HG03432 (cell line): Measurements from ENCODE around the gene PRDM10.
"Not testable (repeated sequence)": the region's sequence is repeated elsewhere in the genome, so short reads cannot be mapped to it uniquely, and the experiment has no call there.

Experiments used
- ATAC-seq: cut with Tn5 transposase; IDR thresholded peaks from one replicate; pipeline ENCODE4 v1.9.1; 2021; ENCODE audit warnings: mild to moderate bottlenecking, moderate library complexity; ENCODE audit not compliant: unreplicated experiment

Gene PRDM10

GRCh38 chr11:130002352-130002845, at the start of gene PRDM10:
Gene PRDM10, minus strand, starts transcription at chr11:130002835. Its CDS starts 41,871 bp downstream, at chr11:129960964.
- ATAC-seq = peak; percentile 54

GRCh38 chr11:130051082-130051481, 48.4 kb upstream of the PRDM10 start:
- no peak for ATAC-seq

- no peak for ATAC-seq
Measured at GRCh38 chr11:130050257-130050656, 47.6 kb upstream of the PRDM10 start.

GRCh38 chr11:130049328-130049771, 46.7 kb upstream of the PRDM10 start:
- ATAC-seq = no peak

GRCh38 chr11:130047141-130047540, 44.5 kb upstream of the PRDM10 start:
- no peak for ATAC-seq

GRCh38 chr11:130043575-130043974, 40.9 kb upstream of the PRDM10 start:
- ATAC-seq = no peak

GRCh38 chr11:130042093-130042591, 39.5 kb upstream of the PRDM10 start:
- no peak for ATAC-seq

- ATAC-seq = no peak
Measured at GRCh38 chr11:130040281-130040940, 37.8 kb upstream of the PRDM10 start.

- ATAC-seq = peak; percentile 44
Measured at GRCh38 chr11:130037881-130038585, 35.4 kb upstream of the PRDM10 start.

GRCh38 chr11:130037058-130037457, 34.4 kb upstream of the PRDM10 start:
- no peak for ATAC-seq

GRCh38 chr11:130034236-130034635, 31.6 kb upstream of the PRDM10 start:
- no peak for ATAC-seq

- ATAC-seq = no peak
Measured at GRCh38 chr11:130032931-130033330, 30.3 kb upstream of the PRDM10 start.

GRCh38 chr11:130031945-130032344, 29.3 kb upstream of the PRDM10 start:
- no peak for ATAC-seq

- ATAC-seq = no peak
Measured at GRCh38 chr11:130031056-130031455, 28.4 kb upstream of the PRDM10 start.

- peak; percentile 46 for ATAC-seq
Measured at GRCh38 chr11:130029137-130029536, 26.5 kb upstream of the PRDM10 start.

- ATAC-seq = no peak
Measured at GRCh38 chr11:130025371-130025770, 22.7 kb upstream of the PRDM10 start.

- ATAC-seq = no peak
Measured at GRCh38 chr11:130024361-130024760, 21.7 kb upstream of the PRDM10 start.

- peak; percentile 97 for ATAC-seq
Measured at GRCh38 chr11:130023204-130023603, 20.6 kb upstream of the PRDM10 start.

- ATAC-seq = peak; percentile 30
Measured at GRCh38 chr11:130022799-130023198, 20.2 kb upstream of the PRDM10 start.

- not testable (repeated sequence) for ATAC-seq
Measured at GRCh38 chr11:130021606-130022005, 19.0 kb upstream of the PRDM10 start.

GRCh38 chr11:130020323-130020722, 17.7 kb upstream of the PRDM10 start:
- no peak for ATAC-seq

- ATAC-seq = not testable (repeated sequence)
Measured at GRCh38 chr11:130015846-130016245, 13.2 kb upstream of the PRDM10 start.
